CD4-positive, alpha-beta T cell treated with Interleukin-15 for 4 hours (primary cell): ENCODE measurements around the gene SUMF1.
"Not testable (repeated sequence)": the region's sequence is repeated elsewhere in the genome, so short reads cannot be mapped to it uniquely, and the experiment has no call there.

Experiments
- DNase-seq: peaks from one replicate; pipeline ENCODE4 v3.0.0-alpha.2; 2020; ENCODE audit warnings: low spot score

The SUMF1 gene

DNA sequence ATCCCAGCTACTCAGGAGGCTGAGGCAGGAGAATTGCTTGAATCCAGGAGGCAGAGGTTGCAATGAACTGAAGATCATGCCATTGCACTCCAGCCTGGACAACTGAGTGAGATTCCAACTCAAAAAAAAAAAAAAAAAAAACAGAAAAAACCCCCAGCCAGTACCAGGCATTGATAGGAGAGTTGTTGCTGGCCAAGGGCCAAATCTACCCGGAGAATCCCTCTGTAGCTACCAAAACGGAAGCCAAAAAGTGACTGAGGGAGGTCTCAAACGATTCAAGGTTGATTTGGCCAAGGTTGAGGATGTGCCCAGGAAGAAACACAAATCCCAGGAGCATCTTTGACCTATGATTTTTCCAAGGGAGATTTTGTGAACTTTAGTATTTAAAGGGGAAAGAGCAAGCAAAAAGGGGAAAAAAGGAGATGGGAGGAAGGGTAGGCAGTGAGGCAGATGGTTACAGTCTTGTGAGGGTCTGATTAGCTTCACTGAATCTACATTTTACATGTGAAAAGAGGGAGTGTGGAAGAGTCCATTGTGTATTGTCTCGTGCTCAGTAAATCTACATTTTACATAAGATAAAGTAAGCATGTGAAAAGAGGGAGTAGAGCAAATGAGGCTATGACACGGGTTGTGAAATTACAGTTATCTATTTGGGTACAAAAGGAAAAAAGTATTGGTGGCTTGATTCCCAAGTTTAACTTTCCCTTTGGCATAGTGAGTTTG lies 131.1 kb downstream of the SUMF1 start:
- no peak for DNase-seq

DNA sequence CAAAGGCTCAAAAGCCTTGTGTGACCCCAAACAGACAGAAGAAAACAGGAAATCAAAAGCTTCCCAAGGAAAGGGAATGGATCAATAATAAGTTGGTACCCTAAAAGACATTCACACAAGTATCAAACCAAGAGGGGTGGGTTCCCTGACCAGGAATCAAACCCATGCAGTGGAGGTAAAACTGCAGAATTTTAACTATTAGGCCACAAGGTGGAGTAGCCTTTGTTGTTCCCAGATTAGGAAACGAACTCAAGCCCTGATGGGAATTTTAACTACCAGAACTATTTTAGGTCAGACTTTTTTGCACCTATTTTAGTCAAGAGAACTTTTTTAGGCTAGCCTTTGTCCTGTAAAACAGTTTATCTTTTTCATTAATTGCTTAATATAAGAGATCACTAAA lies 132.5 kb downstream of the SUMF1 start:
- no peak for DNase-seq

DNA sequence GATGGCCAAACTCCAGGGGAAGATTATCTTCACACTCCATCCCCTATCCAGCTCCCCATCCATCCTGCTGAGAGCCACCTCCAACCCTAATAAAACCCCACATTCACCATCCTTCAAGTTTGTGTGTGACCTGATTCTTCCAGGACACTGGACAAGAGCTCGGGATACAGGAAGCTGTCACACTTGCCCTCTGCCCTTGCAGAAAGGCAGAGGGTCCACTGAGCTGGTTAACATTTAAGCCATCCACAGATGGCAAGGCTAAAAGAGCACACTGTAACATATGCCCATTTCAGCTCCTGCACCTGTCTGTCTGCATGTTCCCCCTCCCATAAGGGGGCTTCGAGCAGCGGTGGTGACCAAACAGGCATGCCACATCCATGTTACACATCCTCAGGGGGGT lies 134.1 kb downstream of the SUMF1 start:
- DNase-seq, result no peak

DNA sequence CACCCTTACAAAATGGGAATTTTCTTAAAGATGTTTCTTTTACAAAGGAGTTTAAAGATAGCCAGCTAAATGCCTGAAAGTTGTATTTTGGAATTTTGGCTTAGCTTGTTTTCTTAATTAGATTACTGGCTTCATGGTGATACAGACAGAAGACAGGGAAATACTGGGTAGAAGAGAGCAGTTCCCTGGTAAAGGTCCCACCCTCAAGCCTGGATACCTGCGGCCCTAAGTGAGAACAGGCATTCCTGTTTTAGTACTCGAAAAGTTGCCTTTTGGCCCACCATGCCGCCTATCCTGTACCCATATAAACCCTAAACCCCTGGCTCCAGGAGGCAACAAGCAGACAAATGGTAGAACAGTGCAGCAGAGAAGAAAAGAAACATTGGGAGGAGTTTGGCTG lies 134.5 kb downstream of the SUMF1 start:
- DNase-seq, result no peak

DNA sequence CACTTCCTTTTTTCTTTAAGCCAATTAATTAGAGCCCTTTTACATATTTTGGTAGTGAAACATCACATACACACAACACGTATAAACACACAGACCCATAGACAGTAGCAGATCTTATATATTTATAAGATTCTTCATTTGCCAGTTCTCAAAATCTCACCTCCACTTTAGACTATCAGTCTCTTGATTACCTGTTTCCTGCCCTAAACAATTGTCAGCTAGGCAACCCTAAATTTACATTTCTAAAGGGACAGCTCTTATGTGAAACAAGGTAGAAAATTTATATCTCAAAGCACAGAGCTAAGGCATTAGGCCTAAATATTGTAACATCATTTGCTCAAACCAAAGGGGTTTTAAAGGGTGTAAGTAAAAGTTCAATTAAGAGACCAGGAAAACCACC lies 135.0 kb downstream of the SUMF1 start:
- DNase-seq, result no peak

DNA sequence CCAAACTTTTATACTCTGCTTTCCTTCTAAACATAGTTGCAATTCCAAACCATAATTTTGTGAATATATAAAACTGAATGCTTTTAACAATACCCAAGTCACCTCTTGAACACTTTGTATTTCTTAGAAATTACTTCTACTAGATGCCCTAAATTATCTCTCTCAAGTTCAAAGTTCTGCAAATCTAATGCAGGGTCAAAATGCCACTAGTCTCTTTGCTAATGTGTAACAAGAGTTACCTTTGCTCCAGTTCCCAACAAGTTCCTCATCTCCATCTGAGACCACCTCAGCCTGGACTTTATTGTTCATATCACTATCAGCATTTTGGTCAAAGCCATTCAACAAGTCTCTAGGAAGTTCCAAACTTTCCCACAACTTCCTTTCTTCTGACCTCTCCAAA lies 137.3 kb downstream of the SUMF1 start:
- not testable (repeated sequence) for DNase-seq

DNA sequence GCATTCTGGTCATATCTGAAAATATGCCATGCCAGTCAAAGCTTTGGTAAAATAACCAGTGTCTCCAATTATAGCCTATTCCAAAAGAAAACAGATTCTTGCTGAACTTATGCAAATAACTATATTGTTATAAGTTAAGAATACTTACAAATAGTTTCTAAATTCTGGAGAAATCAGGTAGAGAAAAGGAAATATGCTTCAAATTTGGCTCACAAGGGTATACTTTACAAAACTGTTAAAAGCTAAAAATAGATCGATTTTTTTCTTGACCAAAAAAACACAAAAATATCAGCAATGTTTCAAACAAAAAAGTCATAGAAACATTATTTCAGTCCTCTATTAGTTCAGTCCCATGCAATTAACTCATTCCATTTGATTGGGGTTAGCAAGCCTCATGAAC lies 140.2 kb downstream of the SUMF1 start:
- DNase-seq, result no peak

DNA sequence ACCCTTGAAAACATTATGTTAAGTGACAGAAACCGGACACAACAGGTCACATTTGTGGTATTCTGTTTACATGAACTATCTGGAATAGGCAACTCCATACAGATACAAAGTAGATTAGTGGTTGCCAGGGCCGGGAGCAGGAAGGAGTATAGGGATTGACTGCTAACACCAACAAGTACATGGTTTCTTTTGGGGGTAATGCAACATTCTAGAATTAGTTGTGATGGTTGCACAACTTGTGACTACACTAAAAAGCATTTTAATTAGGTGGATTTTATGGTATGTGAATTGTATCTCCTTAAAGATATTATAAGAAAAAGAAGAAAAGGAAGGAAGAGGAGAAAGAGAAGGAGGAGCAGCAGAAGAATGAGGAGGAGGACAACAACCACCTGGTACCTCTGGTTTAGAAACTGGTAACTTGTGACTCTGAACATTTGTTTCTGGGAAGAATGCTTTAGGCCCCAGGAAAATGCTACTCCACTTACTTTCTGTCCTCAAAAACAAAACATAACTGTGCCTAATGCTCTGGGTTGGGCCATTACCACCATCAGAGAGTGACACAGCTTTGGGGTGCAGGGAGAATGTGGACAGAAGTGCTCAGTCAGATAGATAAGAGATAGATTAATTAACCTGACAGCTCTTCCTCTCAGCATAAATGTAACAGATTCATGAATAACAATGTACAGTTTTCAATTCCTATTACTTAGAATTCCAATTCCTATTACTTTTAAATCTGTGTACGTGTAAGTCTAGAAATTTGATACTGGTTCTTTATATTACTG lies 143.6 kb downstream of the SUMF1 start:
- no peak for DNase-seq

DNA sequence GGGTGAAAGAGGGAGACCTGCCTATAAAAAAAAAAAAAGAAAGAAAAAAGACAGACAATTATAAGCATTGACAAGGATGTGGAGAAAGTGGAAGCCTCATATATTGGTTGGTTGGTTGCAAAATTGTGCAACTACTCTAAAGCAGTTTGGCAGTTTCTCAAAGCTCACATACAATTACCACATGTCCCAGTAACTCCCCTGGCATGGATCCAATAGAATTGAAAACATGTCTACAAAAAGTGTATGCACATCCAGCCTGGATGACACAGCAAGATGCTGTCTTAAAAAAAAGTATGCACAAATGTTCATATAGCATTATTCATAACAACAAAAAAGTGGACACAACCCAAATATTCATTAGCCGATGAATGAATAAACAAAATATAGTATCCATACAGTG lies 144.4 kb downstream of the SUMF1 start:
- no peak for DNase-seq

DNA sequence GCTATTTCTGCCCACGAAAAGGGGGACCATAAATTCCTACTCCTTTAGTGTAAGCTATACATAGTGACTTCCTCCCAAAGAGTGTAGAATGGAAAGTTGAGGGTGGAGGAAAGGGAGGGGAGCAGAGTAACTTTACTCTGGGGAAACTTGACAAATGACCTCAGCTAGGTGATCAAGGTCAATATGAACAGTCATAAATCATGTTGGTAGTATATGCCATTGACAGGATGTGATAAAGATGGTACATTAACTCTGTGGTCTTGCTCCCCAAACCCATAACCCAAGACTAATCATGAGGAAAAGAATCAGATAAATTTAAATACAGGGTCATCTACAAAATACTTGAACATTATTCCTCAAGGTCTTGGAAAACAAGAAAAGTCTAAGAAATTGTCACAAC lies 145.3 kb downstream of the SUMF1 start:
- DNase-seq, result no peak

DNA sequence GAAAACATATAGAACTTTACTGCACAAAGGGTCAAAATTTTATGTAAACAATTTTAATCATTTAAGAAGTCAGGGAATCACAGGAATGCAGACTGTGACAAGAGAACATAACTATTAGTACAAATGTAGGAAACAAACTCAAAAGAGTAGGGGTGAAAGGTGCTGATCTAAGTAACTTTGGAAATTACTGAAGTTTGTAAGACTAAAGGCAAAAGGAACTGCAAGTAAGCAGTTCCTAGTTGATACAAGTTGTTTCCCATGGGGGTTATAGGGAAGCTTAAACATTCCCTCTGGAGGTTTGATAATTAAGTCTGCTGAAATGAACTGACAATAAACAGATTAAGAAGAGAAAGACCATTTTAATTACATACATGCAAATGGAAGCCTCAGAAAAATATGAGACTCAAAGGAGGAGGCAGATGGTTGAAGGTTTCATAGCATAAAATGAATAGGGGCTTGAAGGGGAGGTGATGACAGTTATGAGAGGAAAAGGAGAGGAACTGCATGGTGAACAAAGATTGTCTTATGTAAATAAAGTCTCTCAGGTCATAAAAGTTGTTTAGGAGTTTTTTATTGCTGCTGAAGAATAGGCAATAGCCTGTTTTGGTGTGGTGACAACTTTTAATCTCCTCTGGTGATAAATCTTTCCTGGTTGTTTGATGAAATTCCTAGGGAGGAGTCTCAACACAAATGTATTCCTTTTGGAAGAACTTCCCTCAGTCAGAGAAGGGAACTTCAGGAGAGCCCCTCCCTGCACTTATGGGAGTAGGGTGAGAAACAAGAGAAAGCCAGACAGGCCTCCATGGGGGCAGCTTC lies 146.8 kb downstream of the SUMF1 start:
- DNase-seq, result no peak

DNA sequence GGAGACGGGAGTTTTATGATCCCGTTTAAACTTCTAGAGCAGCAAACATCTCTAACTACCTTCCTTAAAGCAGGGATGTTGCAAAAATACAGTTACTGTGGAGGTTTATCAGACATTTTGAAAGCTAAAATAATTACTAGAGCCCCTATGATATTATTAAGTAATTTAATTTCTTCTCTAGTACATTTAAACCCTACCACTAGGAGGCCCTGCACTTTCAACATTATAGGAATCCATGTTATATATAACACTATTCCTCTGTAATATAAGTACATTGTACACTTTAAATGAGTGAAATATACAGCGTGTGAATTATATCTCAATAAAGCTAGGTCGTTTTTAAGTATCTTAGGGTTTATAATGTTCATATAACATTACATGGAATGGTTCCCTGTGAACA lies 152.4 kb downstream of the SUMF1 start:
- no peak for DNase-seq

DNA sequence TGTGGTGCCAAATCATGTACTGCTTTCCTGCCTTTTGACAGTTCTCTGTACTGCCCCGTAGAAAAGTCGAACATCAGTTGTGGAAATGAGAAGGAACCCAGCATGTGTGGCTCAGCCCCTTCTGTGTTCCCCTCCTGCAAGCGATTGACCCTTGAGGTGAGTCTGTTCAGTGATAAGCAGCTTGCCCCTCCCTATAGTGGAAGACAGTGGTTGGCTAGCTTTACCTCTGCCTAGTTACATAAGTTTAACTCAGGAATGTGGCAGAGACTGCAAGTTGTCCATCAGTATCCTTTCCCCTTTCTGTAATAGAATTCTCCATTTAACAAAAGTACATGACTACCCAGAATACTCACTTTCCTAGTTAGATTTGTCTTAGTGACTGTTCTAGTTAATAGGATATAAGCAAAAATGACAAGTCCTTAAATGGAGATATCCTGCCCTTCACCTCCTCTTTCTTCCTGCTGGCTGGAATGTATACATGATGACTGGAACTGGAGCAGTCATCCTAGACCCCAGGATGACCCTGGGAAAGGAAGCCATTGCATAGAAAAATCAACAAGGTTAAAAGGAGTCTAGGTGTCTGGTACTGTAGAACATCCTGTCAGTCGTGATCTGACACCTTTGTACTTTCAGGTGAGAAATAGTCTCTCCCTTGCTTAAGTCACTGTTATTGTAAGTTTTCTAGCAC lies 153.3 kb downstream of the SUMF1 start:
- DNase-seq, result no peak

DNA sequence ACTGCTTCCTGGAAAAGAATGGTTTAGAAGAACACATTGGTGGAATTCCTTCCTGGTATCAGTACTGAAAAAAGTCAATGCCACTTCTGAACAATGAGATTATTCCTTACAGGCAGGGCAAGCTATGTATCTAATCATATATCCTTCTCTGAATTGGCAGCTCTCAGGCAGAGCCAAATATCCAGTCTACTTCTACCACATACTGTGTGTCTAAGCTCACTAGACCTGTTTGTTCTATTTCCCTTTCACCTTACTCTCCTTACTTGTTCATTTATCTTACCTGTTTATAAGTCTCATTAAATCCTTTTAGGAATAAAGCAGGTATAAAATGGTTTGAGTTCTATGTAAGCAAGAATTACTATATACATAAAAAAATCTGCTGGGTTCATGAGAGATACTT lies 155.6 kb downstream of the SUMF1 start:
- DNase-seq, result no peak
